ENCODE measurements around the gene SCUBE3.

SCUBE3 gene

DNA sequence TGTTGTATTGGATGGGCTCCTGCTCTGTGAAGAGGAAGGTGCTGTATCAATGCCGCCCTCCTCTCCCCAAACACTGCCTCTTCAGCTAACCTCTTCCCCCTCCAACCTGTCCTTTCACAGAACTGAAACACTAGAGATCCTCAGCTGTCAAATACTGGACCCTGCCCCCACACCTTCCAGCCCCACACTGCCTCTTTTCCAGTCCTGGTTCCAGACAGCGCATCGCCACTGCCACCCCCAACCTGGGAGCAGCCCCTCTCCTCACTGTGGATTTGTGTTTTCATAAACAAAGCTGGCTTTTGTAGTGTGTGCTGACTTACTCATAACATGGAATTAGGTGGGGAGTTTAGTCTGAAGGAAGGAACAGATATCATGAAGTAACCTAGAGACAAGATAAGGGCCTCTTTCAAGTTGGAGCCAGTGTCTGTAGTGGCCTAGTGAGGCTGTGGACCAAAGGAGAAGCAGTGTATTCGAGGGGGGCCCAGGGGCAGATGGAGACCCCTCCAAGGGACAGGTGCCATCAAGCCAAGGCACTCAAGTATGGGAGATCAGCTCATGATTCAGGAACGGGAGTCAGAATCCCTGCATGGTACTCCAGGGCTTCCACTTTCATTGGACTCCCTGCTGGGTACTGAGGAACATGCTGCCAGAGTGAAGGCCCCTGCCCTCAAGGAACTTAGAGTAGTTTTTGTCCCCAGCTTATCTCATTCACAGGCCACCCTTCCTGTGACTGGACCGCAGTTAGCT, 2.1 kb downstream of the SCUBE3 start:
- H3K4me3 ChIP-seq (ENCODE audit: low read depth, low read length): no peak overlapping the region
- no peak for DNase-seq (ENCODE audit: low read depth)
- TF ChIP-seq, protein P1, sequence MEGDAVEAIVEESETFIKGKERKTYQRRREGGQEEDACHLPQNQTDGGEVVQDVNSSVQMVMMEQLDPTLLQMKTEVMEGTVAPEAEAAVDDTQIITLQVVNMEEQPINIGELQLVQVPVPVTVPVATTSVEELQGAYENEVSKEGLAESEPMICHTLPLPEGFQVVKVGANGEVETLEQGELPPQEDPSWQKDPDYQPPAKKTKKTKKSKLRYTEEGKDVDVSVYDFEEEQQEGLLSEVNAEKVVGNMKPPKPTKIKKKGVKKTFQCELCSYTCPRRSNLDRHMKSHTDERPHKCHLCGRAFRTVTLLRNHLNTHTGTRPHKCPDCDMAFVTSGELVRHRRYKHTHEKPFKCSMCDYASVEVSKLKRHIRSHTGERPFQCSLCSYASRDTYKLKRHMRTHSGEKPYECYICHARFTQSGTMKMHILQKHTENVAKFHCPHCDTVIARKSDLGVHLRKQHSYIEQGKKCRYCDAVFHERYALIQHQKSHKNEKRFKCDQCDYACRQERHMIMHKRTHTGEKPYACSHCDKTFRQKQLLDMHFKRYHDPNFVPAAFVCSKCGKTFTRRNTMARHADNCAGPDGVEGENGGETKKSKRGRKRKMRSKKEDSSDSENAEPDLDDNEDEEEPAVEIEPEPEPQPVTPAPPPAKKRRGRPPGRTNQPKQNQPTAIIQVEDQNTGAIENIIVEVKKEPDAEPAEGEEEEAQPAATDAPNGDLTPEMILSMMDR (IDR thresholded peaks at IDR 0.05; ENCODE audit: low read depth, low read length, missing control alignments): no peak

DNA sequence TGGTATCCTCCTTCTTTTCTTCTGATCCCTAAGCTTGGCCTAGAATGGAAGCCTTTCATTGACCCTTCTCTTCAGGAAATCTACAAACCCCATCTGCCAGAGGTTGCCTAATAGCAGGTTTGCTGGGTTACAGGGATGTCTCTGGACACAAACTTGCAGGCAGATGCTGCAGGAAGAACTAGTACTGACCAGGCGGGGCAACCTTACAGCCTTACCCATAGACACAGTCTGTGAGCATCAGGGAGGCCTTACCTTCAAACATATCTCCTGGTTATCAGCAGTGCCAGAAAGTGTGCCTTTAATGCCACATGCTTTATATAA, 2.6 kb downstream of the SCUBE3 start:
- TF ChIP-seq, protein P1 (IDR thresholded peaks at IDR 0.05; ENCODE audit: low read depth, low read length, missing control alignments): no peak
- H3K4me3 ChIP-seq (ENCODE audit: low read depth, low read length): no peak overlapping the region

DNA sequence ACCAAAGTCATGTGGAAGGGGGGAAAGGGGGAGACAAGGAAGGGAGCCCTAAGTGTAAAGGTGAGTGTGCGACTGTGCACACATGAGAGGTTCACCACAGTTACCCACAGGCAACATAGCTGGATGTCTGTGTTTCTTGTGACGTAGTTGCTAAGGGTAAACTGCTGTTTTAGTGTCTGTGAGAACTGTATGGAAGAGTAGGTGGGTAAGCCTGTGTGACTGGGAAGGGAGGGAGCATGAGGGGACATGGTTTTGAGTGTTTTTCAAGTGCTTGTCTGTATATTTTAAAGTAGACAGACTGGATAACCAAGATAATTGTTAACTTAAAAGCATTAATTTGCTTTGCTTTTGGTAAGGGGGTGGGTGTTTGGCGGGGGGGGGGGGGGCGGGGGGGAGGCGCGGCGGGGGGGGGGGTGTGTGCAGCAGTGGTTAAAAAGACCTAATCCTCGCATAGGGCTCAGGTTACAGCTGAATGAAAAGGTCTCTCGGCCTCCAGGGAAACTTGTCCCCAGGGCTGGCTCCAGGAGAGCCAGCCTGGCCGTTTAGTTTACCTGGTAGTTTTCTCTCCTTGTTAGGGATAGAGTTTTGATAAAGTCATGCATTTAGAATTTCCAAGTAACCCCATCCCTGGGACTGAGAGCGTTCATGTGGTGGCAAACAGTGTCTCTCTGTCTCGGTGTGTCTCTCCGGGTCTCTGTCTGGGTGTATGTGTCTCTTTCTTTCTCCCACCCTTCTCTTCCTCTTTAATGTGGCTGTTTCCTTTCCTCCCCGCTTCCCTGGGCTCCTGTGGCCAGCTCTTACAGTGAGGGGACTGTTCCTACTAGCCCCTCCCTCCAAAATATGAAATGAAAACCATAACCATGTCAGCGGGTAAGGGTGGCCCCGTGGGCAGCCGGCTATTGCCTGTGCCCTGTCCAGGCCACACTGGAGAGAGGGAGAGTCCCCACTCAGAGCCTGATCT, 3.4 kb downstream of the SCUBE3 start:
- no peak for DNase-seq (ENCODE audit: low read depth)
- TF ChIP-seq, protein P1 (IDR thresholded peaks at IDR 0.05; ENCODE audit: low read depth, low read length, missing control alignments): no peak
- H3K4me3 ChIP-seq (ENCODE audit: low read depth, low read length): no peak overlapping the region

More for the DNA sequence above, 2.6 kb downstream of the SCUBE3 start:
- no peak for DNase-seq (ENCODE audit: low read depth)

DNA sequence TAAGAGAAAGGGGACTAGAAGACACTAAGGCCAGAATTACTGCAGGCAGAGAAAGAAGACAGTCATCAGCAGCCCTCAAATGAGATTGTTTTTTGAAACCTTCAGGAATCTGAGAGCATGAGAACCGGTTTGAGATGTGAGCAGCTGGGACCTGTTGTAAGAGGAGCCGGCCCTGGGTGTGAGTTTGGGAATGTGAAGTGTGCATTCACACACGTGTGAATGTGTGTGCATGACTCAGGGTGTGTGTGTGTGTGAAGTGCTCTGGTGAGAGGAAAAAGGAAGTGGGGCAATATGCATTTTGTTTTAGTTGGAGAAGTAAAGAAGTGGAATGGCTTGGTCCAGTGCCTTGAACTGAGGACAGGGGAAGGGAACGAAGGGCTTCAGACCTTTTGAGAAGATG, 4.3 kb downstream of the SCUBE3 start:
- DNase-seq (ENCODE audit: low read depth): no peak

DNA sequence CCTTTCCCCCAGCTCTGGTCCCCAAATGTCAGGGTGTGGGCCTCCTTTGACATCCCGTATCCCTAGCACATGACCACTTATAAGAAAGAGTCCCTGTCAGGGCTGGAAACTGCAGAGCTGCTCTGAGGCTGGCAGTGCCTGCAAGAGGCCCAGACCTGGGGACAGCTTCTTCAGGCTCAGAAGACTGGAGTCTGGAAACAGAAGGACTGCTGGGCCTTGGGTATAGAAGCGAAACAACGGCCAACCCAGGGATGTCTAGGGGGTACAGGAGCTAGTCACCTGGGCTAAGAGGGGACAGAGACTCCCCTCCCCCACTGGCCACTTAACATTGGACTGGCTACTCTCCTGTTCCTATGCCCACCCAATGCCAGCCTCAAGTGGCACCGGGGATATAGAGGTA, 4.7 kb downstream of the SCUBE3 start:
- DNase-seq (ENCODE audit: low read depth): no peak
- H3K4me3 ChIP-seq (ENCODE audit: low read depth, low read length): no peak overlapping the region
- TF ChIP-seq, protein P1 (IDR thresholded peaks at IDR 0.05; ENCODE audit: low read depth, low read length, missing control alignments): no peak

More for the DNA sequence above, 4.3 kb downstream of the SCUBE3 start:
- H3K4me3 ChIP-seq (ENCODE audit: low read depth, low read length): no peak overlapping the region
- TF ChIP-seq, protein P1 (IDR thresholded peaks at IDR 0.05; ENCODE audit: low read depth, low read length, missing control alignments): no peak

DNA sequence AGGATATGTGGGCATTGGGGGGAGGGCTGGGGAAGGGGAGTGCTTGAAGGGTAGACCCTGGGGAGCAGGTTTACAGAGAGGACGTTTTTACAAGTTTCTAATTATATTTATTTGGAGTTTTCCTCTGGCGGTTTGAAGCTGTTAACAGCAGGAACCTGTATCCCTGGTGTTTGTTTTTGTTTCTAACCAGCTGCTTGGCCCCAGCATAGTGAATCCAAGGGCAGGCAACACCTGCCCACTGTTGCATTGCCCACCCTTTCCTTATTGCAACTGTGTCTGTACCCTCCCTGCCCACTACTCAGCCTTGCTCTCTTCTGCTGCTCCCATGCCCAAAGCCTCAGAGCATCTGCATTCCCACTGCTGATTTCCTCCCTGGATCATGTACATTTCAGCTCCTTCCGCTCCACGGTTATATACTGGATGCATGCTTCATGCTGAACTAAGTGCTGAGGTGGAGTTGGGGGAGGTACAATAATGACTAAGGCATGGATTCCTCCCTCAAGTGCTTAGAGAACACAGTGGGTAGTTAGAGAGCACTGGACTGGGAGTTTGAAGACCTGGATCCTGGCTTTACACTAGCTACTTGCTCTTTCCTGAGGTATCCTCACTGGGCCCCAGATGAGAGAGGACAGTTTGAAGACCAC, 6.0 kb downstream of the SCUBE3 start:
- TF ChIP-seq, protein P1 (IDR thresholded peaks at IDR 0.05; ENCODE audit: low read depth, low read length, missing control alignments): no peak
- H3K4me3 ChIP-seq (ENCODE audit: low read depth, low read length): no peak overlapping the region
- DNase-seq (ENCODE audit: low read depth): no peak
